LNCaP clone FGC (cell line): ENCODE data around the gene CACNA2D2.

Experiments
- DNase-seq: peaks from one replicate; pipeline ENCODE4 v3.0.0-alpha.2; 2011; ENCODE audit warnings: low read depth
- H3K4me3 ChIP-seq: 2 replicates; pipeline ENCODE4 v1.5.1; 2011; ENCODE audit warnings: mild to moderate bottlenecking, low read depth, low read length, control low read depth
- CTCF ChIP-seq: IDR thresholded peaks from 2 replicates; pipeline ENCODE4 v1.5.1; 2012; ENCODE audit warnings: mild to moderate bottlenecking; ENCODE audit not compliant: control insufficient read depth, insufficient read depth; ENCODE audit errors: extremely low read depth

The CACNA2D2 gene

GRCh38 chr3:50525987-50526386 is 22.6 kb upstream of the CACNA2D2 start:
- no peak overlapping the region for H3K4me3 ChIP-seq
- no peak for DNase-seq
- no peak for TF ChIP-seq CTCF

- TF ChIP-seq CTCF: no peak
- H3K4me3 ChIP-seq: no peak overlapping the region
- no peak for DNase-seq
These were observed 21.9 kb upstream of the CACNA2D2 start for GRCh38 chr3:50525191-50525910.

GRCh38 chr3:50524746-50525145 is 21.3 kb upstream of the CACNA2D2 start:
- TF ChIP-seq CTCF: no peak
- DNase-seq: no peak

GRCh38 chr3:50523279-50523811 is 19.9 kb upstream of the CACNA2D2 start:
- no peak for DNase-seq
- no peak for TF ChIP-seq CTCF
- no peak overlapping the region for H3K4me3 ChIP-seq

More at GRCh38 chr3:50524746-50525145, 21.3 kb upstream of the CACNA2D2 start:
- H3K4me3 ChIP-seq: no peak overlapping the region

- DNase-seq: no peak
- no peak for TF ChIP-seq CTCF
- no peak overlapping the region for H3K4me3 ChIP-seq
These were observed 18.1 kb upstream of the CACNA2D2 start for GRCh38 chr3:50521572-50521971.

- DNase-seq: no peak
- H3K4me3 ChIP-seq: no peak overlapping the region
These were observed 17.4 kb upstream of the CACNA2D2 start for GRCh38 chr3:50520849-50521248.

More at GRCh38 chr3:50520849-50521248, 17.4 kb upstream of the CACNA2D2 start:
- no peak for TF ChIP-seq CTCF
